GM19025 (cell line): ENCODE data around the gene SLC4A8.
"Not testable (repeated sequence)": the region's sequence is repeated elsewhere in the genome, so short reads cannot be mapped to it uniquely, and the experiment has no call there.

ENCODE experiments used
- ATAC-seq: cut with Tn5 transposase; IDR thresholded peaks from one replicate; pipeline ENCODE4 v1.9.1; 2021; ENCODE audit warnings: mild to moderate bottlenecking, low read depth, moderate library complexity; ENCODE audit not compliant: unreplicated experiment

SLC4A8 gene

GRCh38 chr12:51470116-51470515 lies 45.5 kb downstream of the SLC4A8 start:
- no peak for ATAC-seq

DNA sequence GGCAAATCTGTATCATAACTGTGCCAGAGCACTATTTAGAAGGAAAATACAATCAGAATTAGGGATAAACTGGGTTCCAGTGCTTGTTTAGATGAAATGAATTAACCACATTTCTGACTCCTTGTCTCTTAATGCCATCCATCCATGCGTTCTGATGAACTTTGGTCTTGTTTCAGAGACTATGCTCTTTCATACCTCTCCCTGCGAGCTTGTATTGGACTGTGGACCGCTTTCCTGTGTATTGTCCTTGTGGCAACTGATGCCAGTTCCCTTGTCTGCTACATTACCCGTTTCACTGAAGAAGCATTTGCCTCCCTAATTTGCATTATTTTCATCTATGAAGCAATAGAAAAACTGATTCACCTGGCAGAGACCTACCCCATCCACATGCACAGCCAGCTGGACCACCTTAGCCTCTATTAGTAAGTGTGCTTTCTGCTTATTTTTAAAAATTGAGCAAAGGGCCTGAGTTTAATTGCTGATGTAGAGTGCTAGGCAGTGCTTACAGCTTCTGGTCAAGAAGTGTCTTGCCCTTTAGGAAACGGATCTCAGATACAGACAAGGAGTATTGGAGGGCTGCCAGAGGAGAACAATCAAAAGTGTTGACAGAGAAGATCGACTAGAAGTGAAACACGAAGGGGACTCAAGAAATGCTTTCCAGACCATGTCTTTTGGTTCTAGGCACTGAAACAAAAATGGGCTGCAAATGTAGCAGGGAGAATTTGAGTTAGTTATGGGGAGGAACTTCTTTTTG lies 46.7 kb downstream of the SLC4A8 start:
- ATAC-seq, result no peak

DNA sequence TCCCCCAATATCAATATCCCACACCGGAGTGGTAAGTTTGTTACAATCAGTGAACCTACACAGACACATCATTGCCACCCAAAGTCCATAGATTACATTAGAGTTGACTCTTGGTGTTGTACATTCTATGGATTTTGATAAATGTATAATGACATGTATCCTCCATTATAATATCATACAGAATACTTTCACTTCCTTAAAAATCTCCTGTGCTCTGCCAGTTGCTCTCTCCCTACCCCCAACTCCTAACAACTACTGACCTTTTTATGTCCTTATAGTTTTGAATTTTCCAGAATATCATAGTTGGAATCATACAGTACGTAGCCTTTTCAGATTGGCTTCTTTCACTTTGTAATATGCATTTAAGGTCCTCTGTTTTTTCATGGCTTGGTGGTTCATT lies 48.4 kb downstream of the SLC4A8 start:
- ATAC-seq, result no peak

DNA sequence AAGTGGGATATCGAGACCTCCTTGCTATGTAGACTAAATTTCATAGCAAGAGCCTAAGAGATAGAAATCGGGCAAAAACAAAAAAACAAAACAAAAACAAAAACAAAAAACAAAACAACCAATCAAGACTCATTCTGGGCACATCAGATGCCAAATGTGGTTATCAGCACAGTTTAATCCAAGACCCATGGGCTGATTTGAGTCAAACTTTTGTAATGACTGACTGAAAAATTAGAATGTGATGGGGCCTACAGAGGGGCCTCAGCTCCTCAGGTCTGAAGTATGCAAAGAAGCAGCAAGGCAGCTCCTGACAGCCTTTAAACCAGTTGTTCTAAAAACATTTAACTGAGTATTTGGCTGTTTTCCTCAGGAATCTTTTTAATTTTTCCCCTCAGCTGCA lies 49.3 kb downstream of the SLC4A8 start:
- ATAC-seq, result no peak

DNA sequence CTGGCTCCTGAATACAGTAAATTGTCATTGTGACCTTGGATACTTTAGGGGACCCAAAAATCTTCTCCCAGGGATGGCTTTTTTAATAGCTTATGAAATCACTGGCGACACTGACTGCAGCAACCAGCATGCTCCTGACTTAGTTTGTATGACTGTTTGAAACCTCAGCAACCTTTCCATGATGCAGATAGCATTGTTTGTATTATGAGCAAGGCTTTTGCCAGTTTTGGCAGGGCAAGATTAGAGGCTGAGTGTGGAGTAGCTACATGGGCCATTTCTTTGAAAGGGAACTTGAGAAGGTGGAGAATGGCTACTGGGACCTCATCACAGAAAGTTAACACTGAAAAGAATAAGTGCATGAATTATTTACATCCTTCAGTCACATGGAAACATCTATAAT lies 50.9 kb downstream of the SLC4A8 start:
- ATAC-seq, result no peak

- no peak for ATAC-seq
These were observed 56.3 kb downstream of the SLC4A8 start for GRCh38 chr12:51480978-51481377.

DNA sequence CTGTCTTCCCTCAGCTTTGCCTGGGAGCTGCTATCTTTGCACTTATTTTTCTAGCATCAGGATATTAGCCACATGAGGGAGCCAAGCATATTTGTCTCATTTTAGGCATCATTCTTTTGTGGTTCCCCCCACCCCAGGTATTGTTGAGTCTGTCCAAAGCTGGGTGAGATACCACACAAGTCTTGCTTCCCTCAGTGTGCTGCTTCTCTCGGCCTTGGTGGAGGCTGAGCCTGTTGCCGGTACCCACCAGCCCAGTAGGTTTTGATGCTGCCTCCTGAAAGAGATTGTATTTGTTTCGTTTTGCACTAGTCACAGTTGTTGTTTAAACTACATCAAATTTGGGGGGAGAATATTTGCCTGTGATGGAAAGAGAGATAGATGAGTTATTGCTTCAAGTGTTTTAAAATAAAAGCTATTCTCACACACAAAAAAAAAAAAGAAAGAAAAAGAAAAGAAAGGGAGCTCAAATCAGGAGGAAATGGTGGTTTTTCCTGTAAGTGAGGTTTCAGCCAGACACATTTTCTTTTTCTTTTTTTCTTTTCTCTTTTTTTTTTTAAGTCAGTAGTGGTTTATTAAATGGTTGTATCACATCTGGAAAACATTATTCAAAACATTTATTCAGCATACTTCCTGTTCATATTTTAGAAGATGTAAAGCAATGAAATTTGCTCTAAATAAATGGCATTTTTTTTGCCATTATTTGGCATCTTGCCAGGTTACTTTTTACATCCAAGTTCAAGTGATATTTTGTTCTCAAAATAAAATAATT lies 58.5 kb downstream of the SLC4A8 start:
- ATAC-seq, result no peak

GRCh38 chr12:51484119-51484518 lies 59.5 kb downstream of the SLC4A8 start:
- no peak for ATAC-seq

DNA sequence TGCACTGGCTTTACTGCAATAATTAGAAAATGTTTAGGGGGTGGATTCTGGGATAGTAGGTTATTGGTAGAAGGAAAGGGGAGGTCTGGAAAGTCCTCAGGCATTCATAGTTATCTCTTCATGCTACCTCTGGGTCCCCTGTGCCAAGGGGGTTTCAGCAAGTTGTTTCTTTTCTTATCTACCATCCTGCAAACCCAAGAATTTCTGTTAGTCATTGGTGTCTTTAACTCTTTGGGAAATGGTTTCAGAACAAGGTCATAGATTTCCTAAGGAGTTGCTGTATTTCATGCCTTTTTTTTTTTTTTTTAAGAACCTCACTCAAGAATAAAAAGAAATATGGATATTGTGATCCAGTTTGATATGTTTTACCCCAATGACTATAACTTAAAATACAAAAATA lies 63.6 kb downstream of the SLC4A8 start:
- ATAC-seq, result no peak

- ATAC-seq, result no peak
These were observed 68.7 kb downstream of the SLC4A8 start for GRCh38 chr12:51493281-51493680.

DNA sequence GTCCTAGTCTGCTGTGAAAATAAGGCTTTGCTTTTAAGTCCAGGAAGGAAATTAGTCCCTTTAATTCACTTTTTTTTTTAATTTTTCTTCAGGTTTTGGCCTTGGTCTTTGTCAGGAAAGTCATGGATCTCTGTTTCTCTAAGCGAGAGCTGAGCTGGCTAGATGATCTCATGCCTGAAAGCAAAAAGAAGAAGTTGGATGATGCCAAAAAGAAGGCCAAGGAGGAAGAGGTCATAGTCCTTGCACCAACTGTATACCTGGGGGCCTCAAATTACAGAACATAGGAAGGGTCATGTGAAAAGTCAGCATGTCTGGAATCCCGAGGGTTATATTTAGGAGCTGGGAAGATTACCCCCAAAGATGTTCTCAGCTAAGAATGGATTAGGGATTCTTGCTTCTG lies 72.3 kb downstream of the SLC4A8 start:
- no peak for ATAC-seq

DNA sequence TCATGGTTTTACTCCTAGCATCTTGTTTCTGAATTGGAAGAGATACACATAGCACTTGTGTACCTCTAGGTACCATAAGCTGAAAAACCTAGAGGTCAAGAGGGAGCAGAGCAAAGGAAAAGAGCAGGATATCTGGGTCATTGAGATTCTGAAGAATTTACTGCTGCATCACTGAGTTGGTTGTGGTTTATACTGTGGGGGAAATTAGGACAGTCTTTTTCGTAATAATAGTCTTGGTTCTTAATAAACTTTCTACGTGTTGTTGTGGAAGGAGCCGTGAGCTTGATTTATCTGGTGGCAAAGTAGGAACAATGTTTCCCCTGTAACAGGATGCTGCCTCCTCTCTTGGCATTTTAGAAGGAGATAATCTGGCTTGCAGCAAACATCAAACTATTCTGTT lies 80.2 kb downstream of the SLC4A8 start:
- ATAC-seq, result no peak

GRCh38 chr12:51505360-51506105 lies 80.9 kb downstream of the SLC4A8 start:
- no peak for ATAC-seq

GRCh38 chr12:51507178-51507577 lies 82.5 kb downstream of the SLC4A8 start:
- no peak for ATAC-seq

DNA sequence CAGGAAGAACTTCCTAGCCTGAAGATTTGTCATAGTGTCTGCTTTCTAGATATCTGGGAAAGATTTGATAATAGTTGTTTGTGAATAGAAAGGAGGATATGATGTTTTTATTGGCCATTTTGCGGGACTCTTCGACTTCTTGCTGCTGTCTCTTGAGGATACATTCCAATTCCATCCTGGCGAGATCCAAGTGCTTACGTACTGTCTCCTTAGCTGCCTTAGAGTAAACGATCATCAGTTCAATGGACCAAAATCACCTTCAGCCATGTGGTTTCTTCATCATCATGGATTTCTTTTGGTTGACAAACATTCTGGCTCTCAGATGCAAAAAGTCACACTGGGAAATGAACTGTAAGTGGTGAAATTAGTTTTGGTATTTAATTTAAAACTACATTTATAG lies 83.7 kb downstream of the SLC4A8 start:
- no peak for ATAC-seq

DNA sequence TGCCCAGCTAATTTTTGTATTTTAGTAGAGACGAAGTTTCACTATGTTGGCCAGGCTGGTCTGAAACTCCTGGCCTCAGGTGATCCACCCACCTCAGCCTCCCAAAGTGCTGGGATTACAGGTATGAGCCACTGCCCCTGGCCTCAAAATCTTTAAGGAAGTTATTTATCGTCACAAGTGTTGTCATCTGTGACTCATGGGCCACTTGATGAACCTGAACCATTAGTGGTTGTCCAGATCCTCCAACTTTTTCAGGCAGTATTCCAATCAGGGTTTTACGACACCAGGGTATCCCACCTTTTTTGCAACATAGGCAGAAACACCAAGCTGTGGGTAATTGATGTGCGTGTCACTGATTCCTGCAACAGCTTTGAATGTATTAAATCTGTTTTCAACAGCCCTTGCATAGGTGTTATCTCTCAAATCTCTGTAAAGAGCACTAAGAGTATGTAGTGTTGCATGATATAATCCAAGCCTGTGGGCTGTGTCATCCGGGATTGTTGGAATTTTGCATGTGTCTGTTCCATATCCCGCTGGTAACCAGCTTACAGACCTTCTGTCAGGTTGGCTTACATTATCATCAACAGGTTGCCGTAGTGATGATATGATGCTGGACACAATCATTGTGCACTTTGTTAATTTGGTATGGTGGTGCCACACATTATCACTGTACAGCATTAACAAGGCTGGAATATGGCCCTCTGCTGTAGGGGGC lies 87.1 kb downstream of the SLC4A8 start:
- ATAC-seq, result no peak

- ATAC-seq, result no peak
These were observed 87.8 kb downstream of the SLC4A8 start for GRCh38 chr12:51512438-51512837.

GRCh38 chr12:51515037-51515436 lies 90.4 kb downstream of the SLC4A8 start:
- ATAC-seq, result not testable (repeated sequence)

DNA sequence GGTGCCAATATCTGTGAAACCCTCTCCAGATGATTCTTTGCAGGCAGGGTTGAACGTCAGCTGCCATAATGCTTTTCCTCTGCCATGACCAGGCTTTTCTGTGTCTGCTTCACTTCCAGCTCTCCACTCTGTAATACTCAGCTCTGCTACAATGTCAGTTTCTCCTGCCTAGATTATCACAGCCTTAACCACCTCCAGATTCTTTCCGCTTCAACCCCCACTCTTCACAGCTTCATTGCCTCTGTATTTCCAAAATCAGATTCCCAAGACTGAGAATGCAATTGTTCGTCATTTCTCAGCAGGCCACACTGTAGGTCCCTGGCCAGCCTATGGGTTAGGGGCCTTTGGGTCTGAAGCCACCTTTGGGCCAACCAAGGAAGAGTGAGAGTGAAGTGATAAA lies 92.7 kb downstream of the SLC4A8 start:
- no peak for ATAC-seq

DNA sequence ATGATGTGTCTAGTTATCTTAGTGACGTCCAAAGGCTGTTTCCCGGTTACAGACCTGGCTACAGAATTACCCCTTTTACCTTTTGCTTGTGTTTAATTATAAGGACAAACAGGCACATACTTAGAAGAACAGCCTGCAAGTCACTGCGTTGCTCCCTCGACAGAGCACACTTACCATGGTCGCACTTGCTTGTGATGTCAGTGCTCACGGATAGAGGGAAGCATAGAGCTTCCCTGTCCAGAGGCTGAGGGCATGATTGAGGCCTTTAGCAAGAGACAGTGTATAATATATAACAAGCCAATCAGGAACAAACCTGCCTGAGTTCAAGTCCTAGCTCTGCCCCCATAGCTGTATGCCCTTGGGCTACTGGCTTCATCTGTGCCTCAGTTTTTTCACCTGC lies 93.2 kb downstream of the SLC4A8 start:
- no peak for ATAC-seq

GRCh38 chr12:51519755-51520154 lies 95.1 kb downstream of the SLC4A8 start:
- ATAC-seq, result no peak
